Tibial nerve (tissue), 4 donors: Measurements from ENCODE around the gene GAB1. TPM values are rescaled to one million over a fixed set of nuclear protein-coding genes. Genes with fewer than 3 reads are reported as not detected.

Experiments used
- DNase-seq, 2 donors: peaks; one replicate each; pipeline ENCODE4 v3.0.0-alpha.2; 2019; ENCODE audit warnings: low spot score in 2 of 2
- H3K27ac ChIP-seq, 4 donors: fragments of 200-600 bp; sonication (generic) in 3 of 4; one replicate each; pipeline ENCODE4 v1.5.1; 2017 to 2019; ENCODE audit warnings: mild to moderate bottlenecking in 1 of 4
- H3K27me3 ChIP-seq, 2 donors: fragments of 200-600 bp; sonication (generic) in 1 of 2; one replicate each; pipeline versions ENCODE4 v1.5.1 to v1.6.0; 2017 to 2019
- H3K36me3 ChIP-seq, 3 donors: fragments of 200-600 bp; sonication (generic); one replicate each; pipeline ENCODE4 v1.5.1; 2018 to 2019
- H3K4me1 ChIP-seq, 4 donors: fragments of 200-600 bp; sonication (generic) in 3 of 4; one replicate each; pipeline ENCODE4 v1.5.1; 2017 to 2019
- H3K4me3 ChIP-seq, 4 donors: fragments of 200-600 bp; sonication (generic) in 3 of 4; one replicate each; pipeline ENCODE4 v1.5.1; 2017 to 2019; ENCODE audit warnings: mild to moderate bottlenecking in 1 of 4, moderate library complexity in 1 of 4
- H3K9me3 ChIP-seq, 4 donors: fragments of 200-600 bp; sonication (generic) in 3 of 4; one replicate each; pipeline ENCODE4 v1.5.1; 2017 to 2019
- CTCF ChIP-seq, 5 experiments: fragments of 200-600 bp in 3 of 5; fragments of 450-650 bp in 2 of 5; sonication (generic) in 3 of 5; IDR thresholded peaks; one replicate each; pipeline ENCODE4 v1.5.1; 2016 to 2019; ENCODE audit warnings: antibody characterized with exemption in 5 of 5, mild to moderate bottlenecking in 3 of 5, moderate library complexity in 2 of 5
- EP300 ChIP-seq, 2 donors: sonication (generic); formaldehyde crosslinking; IDR thresholded peaks; one replicate each; pipeline ENCODE4 v1.6.1; 2017; ENCODE audit warnings: antibody characterized with exemption in 2 of 2, mild to moderate bottlenecking in 1 of 2
- POLR2A ChIP-seq, 2 donors: fragments of 450-650 bp; IDR thresholded peaks; one replicate each; pipeline ENCODE4 v1.6.1; 2017; ENCODE audit warnings: antibody characterized with exemption in 2 of 2, mild to moderate bottlenecking in 2 of 2, moderate library complexity in 2 of 2
- WGBS, 2 donors: methylation state at CpG; one replicate each; pipeline ENCODE4 v1.1.5; 2018; 5-methylcytosine and 5-hydroxymethylcytosine counted together
- total RNA-seq, 4 donors: library from RNA; depleted of rRNA; stranded (reverse); fragments of >200 nt; gene quantifications; one replicate each; pipeline ENCODE4 v1.1.0, GENCODE V29; 2016

GAB1 gene
- total RNA-seq, 4 donors from 2014 or later = 50.7 to 123 (median 81.4) TPM

- WGBS, 2 donors = 0 to 1% methylated on average over 33 to 39 of the region's 85 CpGs
- peaks cover 0 to 43% (median 14%) of the 10 kb centered on the region in 4 donors for H3K4me1 ChIP-seq
- DNase-seq = peak; percentile 75 to 81
- peak in 2 of 5 experiments; percentile 17 to 20 for TF ChIP-seq CTCF (IDR thresholded peaks at IDR 0.05)
- peak in 1 of 2 donors; percentile 95 for TF ChIP-seq EP300 (IDR thresholded peaks at IDR 0.05)
- TF ChIP-seq POLR2A (IDR thresholded peaks at IDR 0.05) = peak; percentile 67 to 75
- no peaks in the 10 kb centered on the region for H3K27me3 ChIP-seq
- H3K9me3 ChIP-seq = no peaks in the 10 kb centered on the region
- H3K36me3 ChIP-seq = no peaks in the 10 kb centered on the region
- H3K27ac ChIP-seq = peak overlapping the region in 2 of 4 donors; percentile 92 to 95
- peak overlapping the region; percentile 62 to 94 (median 84) for H3K4me3 ChIP-seq
Measured at GRCh38 chr4:143335979-143336780, 496 bp upstream of the GAB1 start.

GRCh38 chr4:143337600-143338287 is 1.1 kb downstream of the GAB1 start:
- H3K4me1 ChIP-seq = peaks cover 0 to 53% (median 15%) of the 10 kb centered on the region in 4 donors
- H3K4me3 ChIP-seq = peak overlapping the region; percentile 62 to 94 (median 84)
- 0 to 2% methylated on average over 25 of the region's 25 CpGs for WGBS, 2 donors
- no peaks in the 10 kb centered on the region for H3K36me3 ChIP-seq
- no peaks in the 10 kb centered on the region for H3K27me3 ChIP-seq
- H3K9me3 ChIP-seq = no peaks in the 10 kb centered on the region
- TF ChIP-seq POLR2A (IDR thresholded peaks at IDR 0.05) (no peak), CTCF (IDR thresholded peaks at IDR 0.05) (peak in 2 of 5 experiments; percentile 16 to 18), EP300 (IDR thresholded peaks at IDR 0.05) (peak in 1 of 2 donors; percentile 48)
- DNase-seq = peak; percentile 35 to 44
- peak overlapping the region in 2 of 4 donors; percentile 92 to 95 for H3K27ac ChIP-seq

GRCh38 chr4:143338313-143338712 is 1.6 kb downstream of the GAB1 start:
- Histone ChIP-seq H3K27ac (peak overlapping the region in 2 of 4 donors; percentile 92 to 95), H3K4me3 (peak overlapping the region; percentile 62 to 94 (median 84)), H3K4me1 (peaks cover 0 to 53% (median 18%) of the 10 kb centered on the region in 4 donors), H3K27me3 (no peaks in the 10 kb centered on the region), H3K9me3 (no peaks in the 10 kb centered on the region), H3K36me3 (no peaks in the 10 kb centered on the region)
- TF ChIP-seq CTCF (IDR thresholded peaks at IDR 0.05) (no peak), EP300 (IDR thresholded peaks at IDR 0.05) (no peak), POLR2A (IDR thresholded peaks at IDR 0.05) (no peak)
- no peak for DNase-seq
- WGBS, 2 donors = 12 to 20% methylated on average over 5 of the region's 5 CpGs

- Histone ChIP-seq H3K36me3 (no peaks in the 10 kb centered on the region), H3K27ac (peak overlapping the region in 2 of 4 donors; percentile 92 to 95), H3K27me3 (no peaks in the 10 kb centered on the region), H3K9me3 (no peaks in the 10 kb centered on the region), H3K4me3 (peak overlapping the region in 3 of 4 donors; percentile 5 to 91 (median 77)), H3K4me1 (peaks cover 0 to 53% (median 20%) of the 10 kb centered on the region in 4 donors)
- no peak for TF ChIP-seq CTCF (IDR thresholded peaks at IDR 0.05)
- no peak for TF ChIP-seq EP300 (IDR thresholded peaks at IDR 0.05)
- no peak for TF ChIP-seq POLR2A (IDR thresholded peaks at IDR 0.05)
- DNase-seq = no peak
- 29 to 31% methylated on average over 2 of the region's 2 CpGs for WGBS, 2 donors
Measured at GRCh38 chr4:143339497-143339896, 2.8 kb downstream of the GAB1 start.
